H9 (cell line): ENCODE data around the gene C1orf105. TPM values are rescaled to one million over a fixed set of nuclear protein-coding genes. Genes with fewer than 3 reads are reported as not detected.

Experiments used
- DNase-seq: peaks from one replicate; pipeline ENCODE4 v3.0.0-alpha.2; 2017
- H2AFZ ChIP-seq: one replicate; pipeline ENCODE4 v1.6.1; 2013; ENCODE audit warnings: mild to moderate bottlenecking, low read length, control low read depth, moderate library complexity
- H2AK5ac ChIP-seq: 2 replicates; pipeline ENCODE4 v1.6.1; 2013; ENCODE audit warnings: low read length, control low read depth, mixed read lengths; ENCODE audit not compliant: insufficient read length
- H2BK120ac ChIP-seq: one replicate; pipeline ENCODE4 v1.6.1; 2013; ENCODE audit warnings: low read depth, mild to moderate bottlenecking, low read length, control low read depth, inconsistent platforms; ENCODE audit not compliant: poor library complexity, severe bottlenecking
- H2BK12ac ChIP-seq: 2 replicates; pipeline ENCODE4 v1.6.1; 2013; ENCODE audit warnings: low read length, control low read depth, mixed read lengths, low read depth; ENCODE audit not compliant: insufficient read length
- H2BK15ac ChIP-seq: 2 replicates; pipeline ENCODE4 v1.6.1; 2013; ENCODE audit warnings: low read depth, low read length, control low read depth
- H2BK20ac ChIP-seq: one replicate; pipeline ENCODE4 v1.6.1; 2013; ENCODE audit warnings: low read depth, mild to moderate bottlenecking, low read length, control low read depth, inconsistent platforms; ENCODE audit not compliant: poor library complexity, severe bottlenecking
- H2BK5ac ChIP-seq: 2 replicates; pipeline ENCODE4 v1.6.1; 2013; ENCODE audit warnings: low read length, control low read depth, mixed read lengths; ENCODE audit not compliant: insufficient read length
- H3K14ac ChIP-seq: 2 replicates; pipeline ENCODE4 v1.6.1; 2013; ENCODE audit warnings: low read length, control low read depth; ENCODE audit not compliant: insufficient read depth
- H3K18ac ChIP-seq: 2 replicates; pipeline ENCODE4 v1.6.1; 2013; ENCODE audit warnings: low read depth, mild to moderate bottlenecking, mixed read lengths, low read length, control low read depth; ENCODE audit not compliant: insufficient read length
- H3K23ac ChIP-seq: 2 replicates; pipeline ENCODE4 v1.6.1; 2013; ENCODE audit warnings: low read length, control low read depth, mixed read lengths, low read depth; ENCODE audit not compliant: insufficient read length
- H3K23me2 ChIP-seq: 2 replicates; pipeline ENCODE4 v1.6.1; 2013; ENCODE audit warnings: low read depth, mild to moderate bottlenecking, mixed read lengths, low read length, control low read depth; ENCODE audit not compliant: insufficient read length, poor library complexity, severe bottlenecking
- H3K27ac ChIP-seq: 2 replicates; pipeline ENCODE4 v1.5.1; 2013; ENCODE audit warnings: low read length, control low read depth, mixed read lengths, low read depth; ENCODE audit not compliant: insufficient read length
- H3K27me3 ChIP-seq: 2 replicates; pipeline ENCODE4 v1.6.1; 2013; ENCODE audit warnings: low read length, control low read depth, inconsistent platforms; ENCODE audit not compliant: insufficient read depth
- H3K4ac ChIP-seq: 2 replicates; pipeline ENCODE4 v1.6.1; 2013; ENCODE audit warnings: low read depth, mild to moderate bottlenecking, control low read depth, inconsistent platforms, low read length, moderate library complexity
- H3K4me1 ChIP-seq: 2 replicates; pipeline ENCODE4 v1.6.1; 2013; ENCODE audit warnings: low read length, control low read depth, inconsistent platforms; ENCODE audit not compliant: insufficient read depth
- H3K4me2 ChIP-seq: 2 replicates; pipeline ENCODE4 v1.6.1; 2013; ENCODE audit warnings: low read length, control low read depth, mixed read lengths; ENCODE audit not compliant: insufficient read length, insufficient read depth
- H3K56ac ChIP-seq: 2 replicates; pipeline ENCODE4 v1.6.1; 2013; ENCODE audit warnings: low read depth, mild to moderate bottlenecking, mixed read lengths, low read length, control low read depth; ENCODE audit not compliant: insufficient read length
- H3K79me1 ChIP-seq: 2 replicates; pipeline ENCODE4 v1.6.1; 2013; ENCODE audit warnings: low read depth, mild to moderate bottlenecking, moderate library complexity, low read length, control low read depth, inconsistent platforms; ENCODE audit not compliant: insufficient read depth, poor library complexity, severe bottlenecking
- H3K79me2 ChIP-seq: 2 replicates; pipeline ENCODE4 v1.6.1; 2013; ENCODE audit warnings: low read length, control low read depth, inconsistent platforms; ENCODE audit not compliant: insufficient read depth
- H3K9ac ChIP-seq: 2 replicates; pipeline ENCODE4 v1.6.1; 2013; ENCODE audit warnings: low read length, control low read depth, mixed read lengths; ENCODE audit not compliant: insufficient read length; ENCODE audit errors: extremely low read depth
- H3K9me3 ChIP-seq: one replicate; pipeline ENCODE4 v1.6.1; 2013; ENCODE audit warnings: low read depth, low read length, inconsistent platforms; ENCODE audit not compliant: control insufficient read depth
- H3T11ph ChIP-seq: one replicate; pipeline ENCODE4 v1.6.1; 2013; ENCODE audit warnings: mild to moderate bottlenecking, low read length, control low read depth, inconsistent platforms
- H4K20me1 ChIP-seq: one replicate; pipeline ENCODE4 v1.6.1; 2013; ENCODE audit not compliant: control insufficient read depth, insufficient read length, insufficient read depth
- H4K5ac ChIP-seq: 2 replicates; pipeline ENCODE4 v1.6.1; 2013; ENCODE audit warnings: low read depth, mild to moderate bottlenecking, mixed read lengths, low read length, control low read depth; ENCODE audit not compliant: insufficient read length
- H4K8ac ChIP-seq: replicated peaks from 2 replicates; pipeline ENCODE4 v1.6.1; 2013; ENCODE audit warnings: low read length, control low read depth, mixed read lengths, low read depth; ENCODE audit not compliant: insufficient read length
- H4K91ac ChIP-seq: 2 replicates; pipeline ENCODE4 v1.6.1; 2013; ENCODE audit warnings: low read depth, mild to moderate bottlenecking, moderate library complexity, mixed read lengths, low read length, control low read depth; ENCODE audit not compliant: insufficient read length
- H3K27ac Mint-ChIP-seq, 3 experiments: 2 replicates in 2 of 3; 3 replicates in 1 of 3; pipeline ENCODE4 v1.8.0; 2020 to 2021; ENCODE audit warnings: mixed read lengths in 3 of 3, mild to moderate bottlenecking in 1 of 3, moderate library complexity in 1 of 3
- H3K27me3 Mint-ChIP-seq: 2 replicates; pipeline ENCODE4 v1.8.0; 2021; ENCODE audit warnings: low read depth, mild to moderate bottlenecking, moderate library complexity, mixed read lengths
- H3K36me3 Mint-ChIP-seq, 3 experiments: 2 replicates in 2 of 3; 3 replicates in 1 of 3; pipeline ENCODE4 v1.8.0; 2020 to 2021; ENCODE audit warnings: low read depth in 3 of 3, mixed read lengths in 3 of 3; ENCODE audit not compliant: insufficient read depth in 1 of 3
- H3K4me1 Mint-ChIP-seq, 2 experiments: 2 replicates each; pipeline ENCODE4 v1.8.0; 2020; ENCODE audit warnings: mixed read lengths in 2 of 2
- H3K4me3 Mint-ChIP-seq, 2 experiments: 2 replicates in 1 of 2; 3 replicates in 1 of 2; pipeline ENCODE4 v1.8.0; 2020 to 2021; ENCODE audit warnings: mild to moderate bottlenecking in 2 of 2, mixed read lengths in 2 of 2, moderate library complexity in 1 of 2
- H3K9me3 Mint-ChIP-seq, 2 experiments: 2 replicates in 1 of 2; 3 replicates in 1 of 2; pipeline ENCODE4 v1.8.0; 2020; ENCODE audit warnings: mild to moderate bottlenecking in 2 of 2, mixed read lengths in 2 of 2, moderate library complexity in 1 of 2
- WGBS: extraction: QIAGEN DNeasy Blood & Tissue Kit; methylation state at CpG from one replicate; pipeline ENCODE4 v1.1.7; 2013; ENCODE audit warnings: missing lambda C conversion rate, low lambda C conversion rate, mixed read lengths; ENCODE audit not compliant: insufficient read length; ENCODE audit errors: extremely low coverage; 5-methylcytosine and 5-hydroxymethylcytosine counted together
- total RNA-seq: library from RNA; stranded (reverse); gene quantifications from 2 replicates; pipeline ENCODE4 v1.2.1, GENCODE V29; 2021
- TF ChIP-seq, protein P1 (sequence below): fragments of 200-600 bp; sonication (generic); conservative IDR thresholded peaks from 3 replicates; pipeline ENCODE4 v1.8.0; 2021; ENCODE audit warnings: antibody characterized with exemption, mild to moderate bottlenecking

Gene C1orf105
- total RNA-seq, 1 experiment from 2014 or later, result not detected

GRCh38 chr1:172452536-172453152, 32.2 kb downstream of the C1orf105 start:
- H3T11ph ChIP-seq, result no peak overlapping the region
- H3K4ac ChIP-seq, result no peak overlapping the region
- H3K79me2 ChIP-seq, result no peaks in the 10 kb centered on the region
- no peak overlapping the region for H2AFZ ChIP-seq
- no peak overlapping the region for H2BK15ac ChIP-seq
- no peak overlapping the region for H2BK12ac ChIP-seq
- H3K79me1 ChIP-seq, result no peaks in the 10 kb centered on the region
- no peak overlapping the region for H3K14ac ChIP-seq
- no peak overlapping the region for H4K8ac ChIP-seq
- no peak overlapping the region for H4K91ac ChIP-seq
- H4K5ac ChIP-seq, result no peak overlapping the region
- no peak overlapping the region for H3K18ac ChIP-seq
- H3K4me1 Mint-ChIP-seq, result peaks cover 0 to 2% of the 10 kb centered on the region in 2 experiments; a peak in 2 of 4 replicates
- H3K9me3 ChIP-seq, result no peaks in the 10 kb centered on the region
- no peak overlapping the region for H2BK20ac ChIP-seq
- no peak overlapping the region for H3K4me3 Mint-ChIP-seq
- H3K9ac ChIP-seq, result no peak overlapping the region
- no peak for DNase-seq
- H3K9me3 Mint-ChIP-seq, result no peaks in the 10 kb centered on the region
- TF ChIP-seq, protein P1, sequence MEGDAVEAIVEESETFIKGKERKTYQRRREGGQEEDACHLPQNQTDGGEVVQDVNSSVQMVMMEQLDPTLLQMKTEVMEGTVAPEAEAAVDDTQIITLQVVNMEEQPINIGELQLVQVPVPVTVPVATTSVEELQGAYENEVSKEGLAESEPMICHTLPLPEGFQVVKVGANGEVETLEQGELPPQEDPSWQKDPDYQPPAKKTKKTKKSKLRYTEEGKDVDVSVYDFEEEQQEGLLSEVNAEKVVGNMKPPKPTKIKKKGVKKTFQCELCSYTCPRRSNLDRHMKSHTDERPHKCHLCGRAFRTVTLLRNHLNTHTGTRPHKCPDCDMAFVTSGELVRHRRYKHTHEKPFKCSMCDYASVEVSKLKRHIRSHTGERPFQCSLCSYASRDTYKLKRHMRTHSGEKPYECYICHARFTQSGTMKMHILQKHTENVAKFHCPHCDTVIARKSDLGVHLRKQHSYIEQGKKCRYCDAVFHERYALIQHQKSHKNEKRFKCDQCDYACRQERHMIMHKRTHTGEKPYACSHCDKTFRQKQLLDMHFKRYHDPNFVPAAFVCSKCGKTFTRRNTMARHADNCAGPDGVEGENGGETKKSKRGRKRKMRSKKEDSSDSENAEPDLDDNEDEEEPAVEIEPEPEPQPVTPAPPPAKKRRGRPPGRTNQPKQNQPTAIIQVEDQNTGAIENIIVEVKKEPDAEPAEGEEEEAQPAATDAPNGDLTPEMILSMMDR, result no peak
- H3K4me1 ChIP-seq, result no peaks in the 10 kb centered on the region
- no peaks in the 10 kb centered on the region for H3K27me3 ChIP-seq
- no peaks in the 10 kb centered on the region for H3K27me3 Mint-ChIP-seq
- no peaks in the 10 kb centered on the region for H3K23me2 ChIP-seq
- H4K20me1 ChIP-seq, result no peaks in the 10 kb centered on the region
- no peaks in the 10 kb centered on the region for H3K36me3 Mint-ChIP-seq
- H2BK120ac ChIP-seq, result no peak overlapping the region
- WGBS, result no CpG with 5 or more reads among the region's 7 CpGs
- no peak overlapping the region for H2AK5ac ChIP-seq
- no peak overlapping the region for H3K23ac ChIP-seq
- H3K27ac Mint-ChIP-seq, result no peak overlapping the region
- H3K56ac ChIP-seq, result no peak overlapping the region
- no peak overlapping the region for H3K4me2 ChIP-seq
- no peak overlapping the region for H2BK5ac ChIP-seq
- H3K27ac ChIP-seq, result no peak overlapping the region
